Raji (cell line): ENCODE measurements around the gene RPS6KA5.

Source experiments
- POLR2A ChIP-seq: IDR thresholded peaks from 2 replicates; pipeline ENCODE4 v1.6.1; 2011; ENCODE audit warnings: low read depth, low read length, control low read depth; ENCODE audit not compliant: insufficient read depth

Gene RPS6KA5

DNA sequence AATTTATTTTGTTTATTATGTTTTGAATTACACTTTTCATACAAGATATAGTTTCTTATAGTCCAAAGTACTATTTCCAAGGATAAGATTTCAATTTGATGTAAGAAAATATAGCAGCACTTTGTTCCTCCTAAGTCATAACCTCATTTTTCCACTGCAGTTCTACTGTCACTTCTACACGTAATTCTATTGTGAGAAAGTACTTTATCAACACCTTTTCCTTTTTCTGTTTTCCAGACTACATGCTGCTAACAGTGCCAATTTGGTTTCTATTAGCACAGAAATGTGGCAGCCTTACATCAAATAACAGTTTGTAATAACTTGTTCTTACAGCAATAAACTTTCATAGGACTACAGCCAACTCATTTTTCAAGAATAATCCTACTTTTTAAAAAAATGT lies 45.0 kb downstream of the RPS6KA5 start:
- TF ChIP-seq POLR2A, result no peak

- no peak for TF ChIP-seq POLR2A
Observed at GRCh38 chr14:91012045-91012444, 48.4 kb downstream of the RPS6KA5 start.

- no peak for TF ChIP-seq POLR2A
Observed at GRCh38 chr14:91010153-91010533, 50.3 kb downstream of the RPS6KA5 start.

DNA sequence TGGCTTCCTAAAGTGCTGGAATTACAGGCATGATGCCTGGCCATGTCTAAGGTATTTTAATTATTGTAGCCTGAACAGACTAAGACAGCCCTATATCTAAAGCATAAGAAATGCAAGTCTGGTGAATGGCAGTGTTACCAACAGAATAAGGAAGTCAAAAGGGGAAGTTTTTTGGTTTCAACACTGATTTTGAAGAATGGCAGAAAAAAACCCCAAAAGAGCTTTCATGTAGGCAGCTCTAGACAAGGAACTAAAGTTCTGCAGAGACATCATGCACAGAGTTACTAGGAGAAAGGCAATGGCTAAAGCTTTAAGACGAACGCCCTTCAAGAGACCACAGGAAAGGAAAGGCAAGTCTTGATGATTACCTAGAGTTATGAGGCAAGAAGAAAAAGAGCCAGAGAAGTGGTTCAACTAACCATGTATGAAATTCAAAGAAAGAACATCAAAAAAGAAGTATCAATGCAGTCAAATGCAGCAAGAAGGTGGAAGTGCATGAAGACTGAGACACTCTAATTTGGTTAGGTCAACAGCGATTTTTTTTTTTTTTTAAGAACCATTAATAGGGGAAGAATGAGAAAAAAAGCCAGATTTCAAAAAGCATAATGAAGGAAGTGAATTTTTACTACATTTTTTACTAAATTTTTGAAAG lies 50.8 kb downstream of the RPS6KA5 start:
- TF ChIP-seq POLR2A, result no peak

GRCh38 chr14:91008759-91009409 lies 51.6 kb downstream of the RPS6KA5 start:
- no peak for TF ChIP-seq POLR2A

DNA sequence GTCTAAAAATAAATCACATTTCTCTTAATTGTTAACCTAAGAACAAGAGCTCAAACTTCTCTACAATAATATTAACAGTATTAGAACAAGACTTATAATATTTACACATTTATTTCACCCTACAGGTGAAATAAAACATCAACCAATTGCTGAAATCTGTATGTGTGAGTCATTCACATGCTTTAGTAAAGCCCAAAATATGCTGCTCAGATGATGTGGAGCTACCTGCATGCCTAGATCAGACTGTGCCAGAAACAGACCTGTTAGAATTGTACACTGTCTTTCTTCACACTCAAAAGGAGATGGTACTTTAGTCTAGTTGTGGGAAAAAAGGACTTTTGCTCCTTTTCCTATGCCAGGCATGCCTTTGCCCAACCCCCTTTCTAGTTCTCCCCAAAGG lies 54.7 kb downstream of the RPS6KA5 start:
- no peak for TF ChIP-seq POLR2A

DNA sequence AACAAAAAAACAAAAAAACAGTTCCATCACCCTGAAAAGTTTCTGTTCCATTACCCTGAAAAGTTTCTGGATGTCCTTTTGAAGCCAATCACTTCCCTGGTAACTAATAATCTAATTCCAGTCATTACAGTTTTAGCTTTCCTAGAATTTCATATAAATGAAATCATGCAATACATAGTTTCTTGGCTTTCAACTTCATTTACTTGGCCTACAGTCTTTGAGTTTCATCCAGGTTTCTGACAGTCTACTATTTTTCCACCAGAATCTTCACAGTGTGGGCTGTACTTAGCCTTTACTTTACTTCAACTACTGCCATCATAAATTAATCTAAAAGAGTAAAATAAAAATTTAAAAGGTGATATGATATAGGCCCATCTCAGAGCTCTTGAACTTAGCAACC lies 55.5 kb downstream of the RPS6KA5 start:
- no peak for TF ChIP-seq POLR2A

- TF ChIP-seq POLR2A, result no peak
Observed at GRCh38 chr14:90999299-90999698, 61.1 kb downstream of the RPS6KA5 start.

- no peak for TF ChIP-seq POLR2A
Observed at GRCh38 chr14:90996967-90997366, 63.5 kb downstream of the RPS6KA5 start.

GRCh38 chr14:90995785-90996184 lies 64.7 kb downstream of the RPS6KA5 start:
- no peak for TF ChIP-seq POLR2A

DNA sequence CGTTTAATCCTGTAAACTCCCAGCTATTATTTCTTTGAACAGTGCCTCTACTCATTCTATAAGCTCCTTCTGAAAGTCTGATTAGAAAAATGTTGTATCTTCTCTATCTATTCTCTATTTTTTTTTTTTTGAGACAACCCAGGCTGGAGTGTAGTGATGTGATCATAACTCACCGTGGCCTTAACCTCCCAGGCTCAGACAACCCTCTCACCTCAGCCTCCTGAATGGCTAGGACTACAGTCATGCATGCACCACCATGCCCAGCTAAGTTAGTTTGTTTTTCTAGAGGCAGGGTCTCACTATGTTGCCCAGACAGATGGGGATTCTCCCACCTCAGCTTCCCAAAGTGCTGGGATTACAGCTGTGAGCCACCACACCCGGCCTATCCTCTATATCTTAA lies 66.6 kb downstream of the RPS6KA5 start:
- no peak for TF ChIP-seq POLR2A

DNA sequence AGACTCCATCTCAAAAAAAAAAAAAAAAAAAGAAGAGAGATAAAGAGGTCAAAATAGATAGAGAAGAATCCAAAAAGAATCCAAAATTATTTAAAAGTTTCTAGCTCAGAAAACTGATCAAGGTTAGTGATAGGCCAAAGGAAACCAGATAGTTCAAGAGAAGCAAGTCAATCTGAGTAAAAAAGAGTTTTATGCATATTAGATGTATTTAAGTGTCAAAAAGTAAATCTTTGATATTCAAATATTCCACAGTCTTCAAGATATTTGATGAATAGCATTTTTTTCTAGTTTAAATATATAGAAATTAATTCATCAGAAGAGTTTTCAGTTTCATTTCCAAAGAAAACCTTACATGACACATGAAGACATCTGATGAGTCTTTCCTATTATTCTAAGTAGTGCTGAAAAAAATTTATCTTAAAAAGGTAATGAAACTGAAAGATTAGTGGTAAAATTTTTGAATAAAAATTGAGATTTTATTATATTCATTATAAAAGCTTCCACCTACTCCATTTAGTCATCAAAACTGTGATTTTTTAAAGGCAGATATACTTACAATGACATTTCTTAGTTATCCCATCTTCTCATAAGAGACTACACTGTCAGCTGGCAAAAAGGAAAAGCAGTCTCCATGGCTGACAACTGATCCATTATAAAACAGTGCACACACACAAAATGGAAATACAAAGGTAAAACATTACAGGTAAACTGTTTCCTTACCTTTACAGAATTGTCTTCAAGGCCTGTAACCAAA lies 68.6 kb downstream of the RPS6KA5 start:
- TF ChIP-seq POLR2A, result no peak

DNA sequence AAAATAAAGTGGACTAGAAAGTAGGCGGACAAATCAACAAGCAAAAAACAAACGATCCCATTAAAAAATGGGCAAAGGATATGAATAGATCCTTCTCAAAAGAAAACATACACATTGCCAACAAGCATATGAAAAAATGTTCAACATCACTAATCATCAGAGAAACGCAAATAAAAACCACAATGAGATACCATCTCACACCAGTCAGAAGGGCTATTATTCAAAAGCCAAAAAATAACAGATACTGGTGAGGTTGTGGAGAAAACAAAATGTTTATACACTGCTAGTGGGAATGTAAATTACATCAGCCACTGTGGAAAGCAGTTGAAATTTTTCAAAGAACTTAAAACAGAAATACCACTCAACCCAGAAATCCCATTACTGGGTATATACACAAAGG lies 70.3 kb downstream of the RPS6KA5 start:
- TF ChIP-seq POLR2A, result no peak

GRCh38 chr14:90987140-90987539 lies 73.3 kb downstream of the RPS6KA5 start:
- TF ChIP-seq POLR2A, result no peak

- no peak for TF ChIP-seq POLR2A
Observed at GRCh38 chr14:90986510-90986909, 73.9 kb downstream of the RPS6KA5 start.

DNA sequence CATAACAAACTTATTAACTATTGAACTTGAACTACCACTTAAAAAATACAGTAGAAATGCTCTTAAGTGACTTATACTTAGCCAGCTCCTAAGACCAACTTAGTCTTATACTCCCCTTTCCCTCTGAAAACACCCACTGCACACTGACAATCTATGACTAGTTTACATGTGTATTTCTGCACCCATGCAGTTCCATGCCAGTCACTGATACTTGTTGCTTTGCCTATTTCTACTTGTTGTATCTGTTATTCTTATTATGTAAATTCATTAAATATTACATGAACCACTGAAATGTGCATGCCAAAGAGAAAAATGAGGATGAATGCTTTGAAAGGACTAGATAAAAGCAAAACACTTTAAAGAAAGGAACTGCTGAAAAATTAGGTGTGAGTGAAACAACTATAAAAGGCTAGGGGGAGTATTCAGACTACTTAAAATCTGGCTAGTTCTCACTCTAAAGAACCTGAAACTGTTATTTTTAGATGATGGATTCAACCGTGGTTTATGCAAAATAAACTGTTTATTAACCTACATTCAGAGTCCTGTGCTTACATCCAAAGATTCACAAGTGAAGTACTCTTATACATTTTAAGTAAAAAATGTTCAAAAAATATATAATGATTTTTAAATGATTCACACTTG lies 74.7 kb downstream of the RPS6KA5 start:
- no peak for TF ChIP-seq POLR2A
